Thyroid gland (tissue), 4 donors: ENCODE measurements around the gene P2RX1. TPM values are rescaled to one million over a fixed set of nuclear protein-coding genes. Genes with fewer than 3 reads are reported as not detected.

Experiments
- DNase-seq, 2 donors: peaks; one replicate each; pipeline ENCODE4 v3.0.0-alpha.2; 2019
- H3K27ac ChIP-seq, 3 donors: fragments of 200-600 bp; sonication (generic); 1 replicate in 2 of 3; 2 replicates in 1 of 3; pipeline ENCODE4 v1.5.1; 2016 to 2019; ENCODE audit warnings: mild to moderate bottlenecking in 1 of 3, moderate library complexity in 1 of 3
- H3K27me3 ChIP-seq: fragments of 200-600 bp; sonication (generic); one replicate; pipeline ENCODE4 v1.5.1; 2019
- H3K36me3 ChIP-seq, 2 donors: fragments of 200-600 bp; sonication (generic); one replicate each; pipeline ENCODE4 v1.5.1; 2016 to 2019
- H3K4me1 ChIP-seq, 2 donors: fragments of 200-600 bp; sonication (generic); one replicate each; pipeline ENCODE4 v1.5.1; 2017 to 2019
- H3K4me3 ChIP-seq, 3 donors: fragments of 200-600 bp; sonication (generic); replicated peaks in 1 of 3; 1 replicate in 2 of 3; 2 replicates in 1 of 3; pipeline ENCODE4 v1.5.1; 2016; ENCODE audit warnings: mild to moderate bottlenecking in 1 of 3
- H3K9me3 ChIP-seq: fragments of 200-600 bp; sonication (generic); one replicate; pipeline ENCODE4 v1.5.1; 2017
- POLR2A ChIP-seq, 2 donors: fragments of 450-650 bp; IDR thresholded peaks; one replicate each; pipeline ENCODE4 v1.6.1; 2017; ENCODE audit warnings: antibody characterized with exemption in 2 of 2, mild to moderate bottlenecking in 2 of 2, moderate library complexity in 1 of 2
- whole genome bisulfite sequencing, 2 donors: methylation state at CpG; one replicate each; pipeline ENCODE4 v1.1.5; 2017; 5-methylcytosine and 5-hydroxymethylcytosine counted together
- intact Hi-C: fragments of 100-400 bp; cut with DNase I; formaldehyde crosslinking; loops from one replicate; pipeline ENCODE4 v1.15.1; 2023
- total RNA-seq, 4 donors: library from RNA; depleted of rRNA; stranded (reverse); fragments of >200 nt; gene quantifications; one replicate each; pipeline ENCODE4 v1.2.3, GENCODE V29; 2016
- TF ChIP-seq, protein P1 (sequence below), 6 experiments: fragments of 200-600 bp in 3 of 6; fragments of 450-650 bp in 3 of 6; sonication (generic) in 3 of 6; IDR thresholded peaks; one replicate each; pipeline ENCODE4 v1.5.1; 2016 to 2019; ENCODE audit warnings: antibody characterized with exemption in 6 of 6, mild to moderate bottlenecking in 2 of 6, inconsistent platforms in 1 of 6, moderate library complexity in 1 of 6

The P2RX1 gene
- total RNA-seq, 4 donors from 2014 or later = 0.11 to 0.54 (median 0.21) TPM; not detected in 1

DNA sequence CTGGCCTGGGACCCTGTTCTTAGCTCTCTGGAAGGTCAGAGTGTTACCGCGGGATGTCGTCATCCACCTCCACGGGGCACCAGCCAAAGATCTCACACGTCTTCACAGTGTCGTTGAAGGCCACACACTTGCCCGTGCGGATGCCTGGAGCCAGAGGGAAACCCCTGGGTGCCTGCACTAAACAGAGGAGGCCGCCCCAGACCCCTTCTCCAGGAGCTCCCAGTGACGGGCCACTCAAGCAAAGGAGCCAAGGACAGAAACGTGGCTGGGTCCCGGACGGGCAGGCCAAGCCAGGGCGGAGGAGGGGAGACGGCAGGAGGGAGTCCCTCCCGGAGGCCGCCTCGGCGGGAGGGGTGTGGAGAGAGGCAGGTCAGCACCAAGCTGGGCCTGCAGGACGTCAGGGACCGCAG is 12.4 kb downstream of the P2RX1 start:
- DNase-seq = no peak
- Histone ChIP-seq H3K4me1 (no peaks in the 10 kb centered on the region), H3K27ac (no peak overlapping the region), H3K36me3 (no peaks in the 10 kb centered on the region), H3K9me3 (no peaks in the 10 kb centered on the region), H3K4me3 (no peak overlapping the region), H3K27me3 (no peaks in the 10 kb centered on the region)
- no peak for TF ChIP-seq POLR2A (IDR thresholded peaks at IDR 0.05)
- TF ChIP-seq, protein P1, sequence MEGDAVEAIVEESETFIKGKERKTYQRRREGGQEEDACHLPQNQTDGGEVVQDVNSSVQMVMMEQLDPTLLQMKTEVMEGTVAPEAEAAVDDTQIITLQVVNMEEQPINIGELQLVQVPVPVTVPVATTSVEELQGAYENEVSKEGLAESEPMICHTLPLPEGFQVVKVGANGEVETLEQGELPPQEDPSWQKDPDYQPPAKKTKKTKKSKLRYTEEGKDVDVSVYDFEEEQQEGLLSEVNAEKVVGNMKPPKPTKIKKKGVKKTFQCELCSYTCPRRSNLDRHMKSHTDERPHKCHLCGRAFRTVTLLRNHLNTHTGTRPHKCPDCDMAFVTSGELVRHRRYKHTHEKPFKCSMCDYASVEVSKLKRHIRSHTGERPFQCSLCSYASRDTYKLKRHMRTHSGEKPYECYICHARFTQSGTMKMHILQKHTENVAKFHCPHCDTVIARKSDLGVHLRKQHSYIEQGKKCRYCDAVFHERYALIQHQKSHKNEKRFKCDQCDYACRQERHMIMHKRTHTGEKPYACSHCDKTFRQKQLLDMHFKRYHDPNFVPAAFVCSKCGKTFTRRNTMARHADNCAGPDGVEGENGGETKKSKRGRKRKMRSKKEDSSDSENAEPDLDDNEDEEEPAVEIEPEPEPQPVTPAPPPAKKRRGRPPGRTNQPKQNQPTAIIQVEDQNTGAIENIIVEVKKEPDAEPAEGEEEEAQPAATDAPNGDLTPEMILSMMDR (IDR thresholded peaks at IDR 0.05) = no peak
- 69 to 70% methylated on average over 10 to 11 of the region's 21 CpGs for WGBS, 2 donors
- intact Hi-C loops = no loop called here

DNA sequence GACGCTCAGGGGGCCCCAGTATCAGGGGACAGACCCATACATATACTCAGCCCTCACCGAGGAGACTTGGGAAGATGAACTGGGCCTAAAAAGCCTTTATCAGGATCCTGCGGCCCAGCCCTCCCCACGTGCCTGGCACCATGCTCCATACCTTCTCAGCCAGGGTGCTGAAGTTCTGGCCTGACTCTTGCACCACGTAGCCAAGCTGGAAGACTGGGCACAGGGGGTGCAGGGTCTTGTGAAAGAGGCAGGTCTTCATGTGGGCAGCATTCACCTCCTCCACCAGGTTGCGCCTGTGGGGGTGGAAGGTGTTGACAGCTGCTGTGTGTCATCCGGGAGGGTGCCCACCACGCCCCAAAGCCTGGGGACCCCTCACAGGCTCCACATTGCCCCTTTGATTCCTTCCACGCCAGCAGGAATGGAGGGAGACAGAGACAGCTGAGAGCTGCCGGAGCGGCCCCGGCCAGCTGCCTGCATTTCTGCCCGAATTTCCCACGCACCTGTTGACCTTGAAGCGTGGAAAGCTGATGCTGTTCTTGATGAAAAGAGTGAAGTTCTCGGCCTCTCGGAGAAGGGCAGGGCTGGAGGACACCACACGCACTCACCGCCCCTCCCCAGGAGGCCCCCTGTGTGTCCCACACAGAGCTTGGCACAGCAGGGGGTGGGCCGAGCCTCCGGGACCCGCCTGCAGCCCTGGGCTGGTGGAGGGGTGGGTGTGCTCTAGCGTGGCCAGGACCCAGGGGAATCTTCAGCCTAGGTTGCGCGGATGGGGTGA is 13.0 kb downstream of the P2RX1 start:
- no peaks in the 10 kb centered on the region for H3K27me3 ChIP-seq
- H3K4me1 ChIP-seq = no peaks in the 10 kb centered on the region
- no peaks in the 10 kb centered on the region for H3K9me3 ChIP-seq
- no peaks in the 10 kb centered on the region for H3K36me3 ChIP-seq
- H3K27ac ChIP-seq = no peak overlapping the region
- no peak overlapping the region for H3K4me3 ChIP-seq
- no peak for DNase-seq
- intact Hi-C loops = no loop called here
- WGBS, 2 donors = 78 to 87% methylated on average over 6 to 15 of the region's 25 CpGs
- TF ChIP-seq POLR2A (IDR thresholded peaks at IDR 0.05) = no peak
- TF ChIP-seq, protein P1 (IDR thresholded peaks at IDR 0.05) = no peak

DNA sequence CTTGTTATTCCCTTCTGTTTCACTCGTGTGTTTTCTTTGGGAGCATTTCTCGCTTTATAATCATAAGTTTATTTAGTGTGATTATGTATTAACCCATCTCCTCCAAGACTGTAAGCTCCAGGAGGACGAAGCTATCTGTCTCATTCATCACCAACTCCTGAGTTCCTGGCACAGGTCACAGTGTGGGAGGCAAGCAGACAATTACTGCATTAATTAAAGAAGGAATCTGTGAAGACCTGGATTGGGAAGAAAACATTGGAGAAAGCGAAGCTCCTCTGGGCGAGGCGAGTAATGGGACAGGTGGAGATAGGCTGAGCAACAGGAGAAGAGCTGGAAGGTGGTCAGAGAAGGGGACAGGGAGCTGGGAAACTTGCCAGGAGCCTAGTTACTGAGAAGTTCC is 15.6 kb downstream of the P2RX1 start:
- no peak overlapping the region for H3K27ac ChIP-seq
- intact Hi-C loops = no loop called here
- no peaks in the 10 kb centered on the region for H3K9me3 ChIP-seq
- H3K4me3 ChIP-seq = no peak overlapping the region
- WGBS, 2 donors = 81 to 86% methylated on average over 6 of the region's 6 CpGs
- TF ChIP-seq POLR2A (IDR thresholded peaks at IDR 0.05) = no peak
- TF ChIP-seq, protein P1 (IDR thresholded peaks at IDR 0.05) = no peak
- H3K27me3 ChIP-seq = no peaks in the 10 kb centered on the region
- no peak for DNase-seq
- H3K36me3 ChIP-seq = no peaks in the 10 kb centered on the region
- H3K4me1 ChIP-seq = peaks cover 8 to 12% of the 10 kb centered on the region in 2 donors

DNA sequence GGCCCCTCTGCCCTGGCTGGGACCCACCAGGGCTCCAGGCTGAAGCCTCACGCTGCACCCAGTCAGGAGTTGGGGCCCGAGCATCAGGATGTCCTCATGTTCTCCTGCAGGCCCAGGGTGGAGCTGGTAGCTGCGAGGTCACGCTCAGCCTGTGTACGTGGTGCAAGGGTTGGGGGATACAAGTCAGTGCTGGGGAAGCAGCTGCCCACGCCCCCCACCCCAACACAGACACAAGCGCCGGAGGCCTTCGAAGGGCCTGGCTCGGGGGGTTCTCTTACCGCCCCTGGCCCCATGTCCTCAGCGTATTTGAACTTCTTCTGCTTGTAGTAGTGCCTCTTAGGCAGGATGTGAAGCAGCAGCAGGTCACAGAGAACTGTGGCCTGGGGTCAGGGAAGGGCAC is 18.5 kb downstream of the P2RX1 start:
- Histone ChIP-seq H3K9me3 (no peaks in the 10 kb centered on the region), H3K4me1 (peaks cover 32 to 34% of the 10 kb centered on the region in 2 donors), H3K27me3 (no peaks in the 10 kb centered on the region), H3K4me3 (no peak overlapping the region), H3K27ac (no peak overlapping the region), H3K36me3 (no peaks in the 10 kb centered on the region)
- intact Hi-C loops = no loop called here
- WGBS, 2 donors = 91 to 100% methylated on average over 3 to 8 of the region's 12 CpGs
- TF ChIP-seq, protein P1 (IDR thresholded peaks at IDR 0.05) = no peak
- TF ChIP-seq POLR2A (IDR thresholded peaks at IDR 0.05) = no peak
- no peak for DNase-seq

DNA sequence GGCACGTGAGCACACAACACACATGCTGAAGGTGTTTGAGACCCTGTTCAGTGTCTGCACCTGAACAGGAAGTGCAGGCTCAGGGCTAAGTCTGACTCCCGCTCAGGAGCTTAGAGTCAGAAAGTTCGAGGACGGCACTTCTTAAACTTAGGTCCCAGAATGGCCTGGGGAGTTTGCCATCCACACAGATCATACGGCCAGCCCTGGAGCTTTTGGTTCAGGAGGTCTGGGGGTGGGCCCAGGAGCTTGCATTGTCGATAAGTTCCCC is 19.4 kb downstream of the P2RX1 start:
- WGBS, 2 donors = 84 to 91% methylated on average over 6 of the region's 6 CpGs
- intact Hi-C loops = no loop called here

More for the DNA sequence above, 19.4 kb downstream of the P2RX1 start:
- TF ChIP-seq, protein P1 (IDR thresholded peaks at IDR 0.05) = no peak
- no peak for TF ChIP-seq POLR2A (IDR thresholded peaks at IDR 0.05)
- Histone ChIP-seq H3K27me3 (no peaks in the 10 kb centered on the region), H3K4me3 (no peak overlapping the region), H3K9me3 (no peaks in the 10 kb centered on the region), H3K36me3 (no peaks in the 10 kb centered on the region), H3K27ac (no peak overlapping the region), H3K4me1 (peaks cover 33 to 35% of the 10 kb centered on the region in 2 donors)
- no peak for DNase-seq
